Neuronal stem cell (in vitro differentiated cells): ENCODE results near the gene NHEJ1.

Experiments used
- DNase-seq: peaks from one replicate; pipeline ENCODE4 v3.0.0-alpha.2; 2013; ENCODE audit warnings: low spot score
- H2AFZ ChIP-seq: one replicate; pipeline ENCODE4 v1.6.1; 2013; ENCODE audit warnings: mild to moderate bottlenecking, low read length, inconsistent platforms
- H2AK5ac ChIP-seq: 2 replicates; pipeline ENCODE4 v1.6.1; 2013; ENCODE audit warnings: low read depth, mild to moderate bottlenecking, inconsistent platforms, low read length, moderate library complexity, mixed read lengths
- H2BK120ac ChIP-seq: 2 replicates; pipeline ENCODE4 v1.6.1; 2013; ENCODE audit warnings: low read depth, mild to moderate bottlenecking, inconsistent platforms, low read length, moderate library complexity, mixed read lengths
- H2BK12ac ChIP-seq: one replicate; pipeline ENCODE4 v1.6.1; 2013; ENCODE audit warnings: low read length, inconsistent platforms
- H2BK15ac ChIP-seq: 2 replicates; pipeline ENCODE4 v1.6.1; 2013; ENCODE audit warnings: mild to moderate bottlenecking, low read length, inconsistent platforms, mixed read lengths
- H2BK5ac ChIP-seq: one replicate; pipeline ENCODE4 v1.6.1; 2013; ENCODE audit warnings: inconsistent platforms, mild to moderate bottlenecking, low read length, moderate library complexity
- H3K14ac ChIP-seq: one replicate; pipeline ENCODE4 v1.6.1; 2013; ENCODE audit warnings: low read length, inconsistent platforms
- H3K18ac ChIP-seq: 2 replicates; pipeline ENCODE4 v1.6.1; 2013; ENCODE audit warnings: low read length, inconsistent platforms
- H3K23ac ChIP-seq: 2 replicates; pipeline ENCODE4 v1.6.1; 2013; ENCODE audit warnings: low read depth, mild to moderate bottlenecking, mixed read lengths, low read length, inconsistent platforms; ENCODE audit not compliant: poor library complexity
- H3K27ac ChIP-seq: replicated peaks from 3 replicates; pipeline ENCODE4 v1.5.1; 2013; ENCODE audit warnings: low read length, inconsistent platforms
- H3K27me3 ChIP-seq, 3 experiments: 2 replicates each; pipeline ENCODE4 v1.6.1; 2013; ENCODE audit warnings: low read length in 3 of 3, mild to moderate bottlenecking in 2 of 3, inconsistent platforms in 1 of 3, low read depth in 1 of 3, mixed read lengths in 1 of 3, moderate library complexity in 1 of 3; ENCODE audit not compliant: control insufficient read depth in 3 of 3, insufficient read depth in 3 of 3
- H3K36me3 ChIP-seq, 2 donors: replicated peaks in 1 of 2; 2 replicates each; pipeline ENCODE4 v1.6.1; 2013; ENCODE audit warnings: low read length in 2 of 2; ENCODE audit not compliant: control insufficient read depth in 2 of 2, insufficient read depth in 2 of 2
- H3K4ac ChIP-seq: 2 replicates; pipeline ENCODE4 v1.6.1; 2013; ENCODE audit warnings: inconsistent platforms, mild to moderate bottlenecking, low read length, moderate library complexity
- H3K4me1 ChIP-seq, 2 donors: 1 replicate in 1 of 2; 2 replicates in 1 of 2; pipeline ENCODE4 v1.6.1; 2013; ENCODE audit warnings: low read length in 2 of 2, low read depth in 1 of 2; ENCODE audit not compliant: control insufficient read depth in 2 of 2, insufficient read depth in 1 of 2
- H3K4me2 ChIP-seq: one replicate; pipeline ENCODE4 v1.6.1; 2013; ENCODE audit warnings: mild to moderate bottlenecking, low read length, inconsistent platforms; ENCODE audit not compliant: insufficient read depth, poor library complexity, severe bottlenecking
- H3K4me3 ChIP-seq, 2 donors: 2 replicates each; pipeline ENCODE4 v1.5.1; 2013; ENCODE audit warnings: low read length in 2 of 2, mild to moderate bottlenecking in 2 of 2, inconsistent platforms in 1 of 2, moderate library complexity in 1 of 2
- H3K79me1 ChIP-seq: one replicate; pipeline ENCODE4 v1.6.1; 2013; ENCODE audit warnings: low read depth, mild to moderate bottlenecking, inconsistent platforms, low read length, moderate library complexity
- H3K9ac ChIP-seq: one replicate; pipeline ENCODE4 v1.6.1; 2013; ENCODE audit warnings: mild to moderate bottlenecking, low read depth, low read length, inconsistent platforms; ENCODE audit not compliant: poor library complexity
- H3K9me3 ChIP-seq, 2 donors: replicated peaks in 1 of 2; 2 replicates each; pipeline versions ENCODE3 to v1.6.1; 2013; ENCODE audit warnings: low read length in 2 of 2, mild to moderate bottlenecking in 2 of 2, inconsistent platforms in 1 of 2, low read depth in 1 of 2, mixed read lengths in 1 of 2, moderate library complexity in 1 of 2; ENCODE audit not compliant: control insufficient read depth in 2 of 2, insufficient read depth in 1 of 2
- H4K8ac ChIP-seq: one replicate; pipeline ENCODE4 v1.6.1; 2013; ENCODE audit warnings: low read depth, mild to moderate bottlenecking, inconsistent platforms, low read length, moderate library complexity
- H4K91ac ChIP-seq: one replicate; pipeline ENCODE4 v1.6.1; 2013; ENCODE audit warnings: low read length, low read depth, mild to moderate bottlenecking, inconsistent platforms; ENCODE audit not compliant: poor library complexity
- WGBS, 2 donors: extraction: QIAGEN DNeasy Blood & Tissue Kit; methylation state at CpG; one replicate each; pipeline ENCODE4 v1.1.7; 2013; ENCODE audit warnings: missing lambda C conversion rate in 2 of 2, mixed read lengths in 1 of 2; ENCODE audit not compliant: insufficient read length in 2 of 2, insufficient replicate concordance in 1 of 2; ENCODE audit errors: extremely low coverage in 2 of 2; 5-methylcytosine and 5-hydroxymethylcytosine counted together

The NHEJ1 gene

GRCh38 chr2:219179601-219180465 lies 19.2 kb upstream of the NHEJ1 start:
- Histone ChIP-seq H3K9me3 (no peaks in the 10 kb centered on the region), H3K36me3 (peaks cover 35 to 54% of the 10 kb centered on the region in 2 donors), H4K8ac (no peak overlapping the region), H3K27ac (no peak overlapping the region), H3K9ac (no peak overlapping the region), H2BK12ac (no peak overlapping the region), H2AK5ac (no peak overlapping the region), H4K91ac (no peak overlapping the region), H3K4me2 (no peak overlapping the region), H3K14ac (no peak overlapping the region), H2BK15ac (no peak overlapping the region), H2BK120ac (no peak overlapping the region), H2AFZ (no peak overlapping the region), H3K4me3 (no peak overlapping the region), H3K27me3 (no peaks in the 10 kb centered on the region), H3K23ac (no peak overlapping the region), H2BK5ac (no peak overlapping the region), H3K4me1 (peaks cover 8 to 9% of the 10 kb centered on the region in 2 donors), H3K79me1 (peaks cover 5% of the 10 kb centered on the region), H3K18ac (no peak overlapping the region), H3K4ac (no peak overlapping the region)
- WGBS, 2 donors, result no CpG with 5 or more reads among the region's 9 CpGs
- DNase-seq, result no peak

DNA sequence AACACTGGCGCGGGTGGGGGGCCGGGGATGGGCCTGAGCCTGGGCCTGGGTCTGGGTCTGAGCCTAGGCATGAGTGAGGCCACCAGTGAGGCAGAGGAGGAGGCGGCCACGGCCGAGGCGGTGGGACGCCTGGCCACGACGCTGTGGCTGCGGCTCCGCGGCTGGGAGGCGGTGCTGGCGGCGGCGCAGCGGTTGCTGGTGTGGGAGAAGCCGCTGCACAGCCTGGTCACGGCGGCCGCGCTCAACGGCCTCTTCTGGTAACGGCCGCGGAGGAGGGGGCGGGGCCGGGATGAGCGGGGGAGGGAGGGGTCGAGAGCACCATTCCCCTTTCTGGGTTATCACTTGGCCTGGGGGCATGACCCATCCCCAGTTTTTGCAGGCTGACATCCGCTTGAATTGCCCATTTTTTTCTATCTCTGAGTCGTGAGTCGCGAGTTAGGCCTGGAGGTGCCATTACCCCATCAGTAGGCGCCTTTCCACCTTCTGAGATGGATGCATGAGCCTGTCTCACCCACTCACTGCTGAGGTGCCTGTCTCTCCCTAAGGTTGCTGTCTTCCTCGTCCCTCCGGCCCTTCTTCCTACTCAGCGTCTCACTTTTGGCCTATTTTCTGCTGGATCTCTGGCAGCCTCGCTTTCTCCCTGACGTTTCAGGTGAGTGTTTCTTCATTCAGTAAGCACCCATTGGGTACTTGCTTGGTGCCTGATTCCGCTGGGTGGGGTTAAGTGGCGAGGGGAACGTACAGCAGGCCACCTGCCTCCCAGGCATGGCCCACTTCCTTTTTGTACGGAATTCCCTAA lies 18.0 kb upstream of the NHEJ1 start:
- H3K9me3 ChIP-seq, result no peaks in the 10 kb centered on the region
- DNase-seq, result peak; percentile 40
- WGBS, 2 donors, result no CpG with 5 or more reads among the region's 45 CpGs
- peak overlapping the region; percentile 89 to 96 for H3K4me3 ChIP-seq
- peak overlapping the region; percentile 94 for H3K23ac ChIP-seq
- H3K27ac ChIP-seq, result peak overlapping the region; percentile 69
- peak overlapping the region; percentile 80 for H3K4ac ChIP-seq
- H2BK5ac ChIP-seq, result peak overlapping the region; percentile 1
- H2BK12ac ChIP-seq, result no peak overlapping the region
- peak overlapping the region; percentile 98 for H3K18ac ChIP-seq
- no peaks in the 10 kb centered on the region for H3K27me3 ChIP-seq
- H4K91ac ChIP-seq, result no peak overlapping the region
- H3K4me2 ChIP-seq, result peak overlapping the region; percentile 65
- peak overlapping the region; percentile 99 for H3K9ac ChIP-seq
- peaks cover 37 to 57% of the 10 kb centered on the region in 2 donors for H3K36me3 ChIP-seq
- H2BK120ac ChIP-seq, result no peak overlapping the region
- no peak overlapping the region for H2BK15ac ChIP-seq
- H2AK5ac ChIP-seq, result no peak overlapping the region
- H3K4me1 ChIP-seq, result peaks cover 8 to 9% of the 10 kb centered on the region in 2 donors
- H4K8ac ChIP-seq, result no peak overlapping the region
- no peak overlapping the region for H3K14ac ChIP-seq
- peaks cover 5% of the 10 kb centered on the region for H3K79me1 ChIP-seq
- peak overlapping the region; percentile 99 for H2AFZ ChIP-seq

- Histone ChIP-seq H2BK5ac (peak within 1 kb of the TSS; percentile 85), H3K4ac (peak within 1 kb of the TSS; percentile 80), H2BK12ac (no peak within 1 kb of the TSS)
Measured at GRCh38 chr2:219177552-219178376, 17.1 kb upstream of the NHEJ1 start, which contains the start of gene RETREG2. RETREG2 (plus strand) TSS chr2:219178275; CDS start chr2:219178353, 78 bp downstream.

More at GRCh38 chr2:219177552-219178376, 17.1 kb upstream of the NHEJ1 start, which contains the start of gene RETREG2:
- peak within 1 kb of the TSS; percentile 99 for H2AFZ ChIP-seq
- peaks cover 5% of the 10 kb centered on the region for H3K79me1 ChIP-seq
- DNase-seq, result peak; percentile 87
- H4K8ac ChIP-seq, result no peak within 1 kb of the TSS
- H3K36me3 ChIP-seq, result peaks cover 34 to 57% of the 10 kb centered on the region in 2 donors
- H3K9me3 ChIP-seq, result no peaks in the 10 kb centered on the region
- no peak within 1 kb of the TSS for H2BK15ac ChIP-seq
- H3K27me3 ChIP-seq, result no peaks in the 10 kb centered on the region
- peak within 1 kb of the TSS; percentile 89 to 97 for H3K4me3 ChIP-seq
- peak within 1 kb of the TSS; percentile 94 for H3K23ac ChIP-seq
- peak within 1 kb of the TSS; percentile 84 for H3K27ac ChIP-seq
- H3K9ac ChIP-seq, result peak within 1 kb of the TSS; percentile 99
- peak within 1 kb of the TSS; percentile 98 for H3K18ac ChIP-seq
- no peak within 1 kb of the TSS for H4K91ac ChIP-seq
- H3K4me1 ChIP-seq, result peaks cover 8 to 9% of the 10 kb centered on the region in 2 donors
- H3K4me2 ChIP-seq, result peak within 1 kb of the TSS; percentile 91
- no CpG with 5 or more reads among the region's 67 CpGs for WGBS, 2 donors
- peak within 1 kb of the TSS; percentile 76 for H3K14ac ChIP-seq
- no peak within 1 kb of the TSS for H2BK120ac ChIP-seq
- H2AK5ac ChIP-seq, result no peak within 1 kb of the TSS
